Measurements from ENCODE around the gene HRH4.
A peak's percentile ranks its signal among the peaks of the same experiment; 100 is the strongest.

The HRH4 gene

DNA sequence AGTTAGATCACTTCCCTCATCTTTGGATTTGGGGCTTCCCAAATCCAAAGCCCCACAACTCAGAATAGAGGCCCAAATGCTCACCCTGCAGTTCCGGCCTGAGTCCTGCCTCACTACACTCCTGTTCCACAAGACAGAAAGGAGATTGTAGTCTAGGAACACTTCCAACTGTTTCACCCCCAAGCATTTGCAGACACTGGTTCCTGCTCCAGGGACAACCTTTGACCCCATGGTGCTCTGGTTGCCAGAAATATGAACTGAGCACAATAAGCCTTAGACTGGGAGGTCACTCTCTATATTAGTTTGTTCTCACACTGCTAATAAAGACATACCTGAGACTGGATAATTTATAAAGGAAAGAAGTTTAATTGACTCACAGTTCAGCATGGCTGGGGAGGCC lies 49.0 kb downstream of the HRH4 start:
- DNase-seq (ENCODE audit: low spot score), result no peak

GRCh38 chr18:24514439-24514838 lies 54.0 kb downstream of the HRH4 start:
- peak; percentile 47 for DNase-seq (ENCODE audit: low spot score)

GRCh38 chr18:24515721-24516120 lies 55.3 kb downstream of the HRH4 start:
- DNase-seq (ENCODE audit: low spot score), result no peak

GRCh38 chr18:24516261-24516660 lies 55.8 kb downstream of the HRH4 start:
- DNase-seq (ENCODE audit: low spot score), result no peak

GRCh38 chr18:24517554-24517953 lies 57.1 kb downstream of the HRH4 start:
- DNase-seq (ENCODE audit: low spot score), result no peak

GRCh38 chr18:24518596-24518995 lies 58.2 kb downstream of the HRH4 start:
- DNase-seq (ENCODE audit: low spot score), result no peak

All from germinal center (tissue), 1 donor.